Nephron (organoid): ENCODE data around the gene GPR152.
A peak's percentile ranks its signal among the peaks of the same experiment; 100 is the strongest.
"Not testable (repeated sequence)": the region's sequence is repeated elsewhere in the genome, so short reads cannot be mapped to it uniquely, and the experiment has no call there.

Source experiments
- H3K27ac Mint-ChIP-seq, 3 experiments: 2 replicates each; pipeline ENCODE4 v1.8.0; 2020; ENCODE audit warnings: mixed read lengths in 3 of 3, mild to moderate bottlenecking in 2 of 3, moderate library complexity in 1 of 3
- H3K27me3 Mint-ChIP-seq: 2 replicates; pipeline ENCODE4 v1.8.0; 2021; ENCODE audit warnings: low read depth, mild to moderate bottlenecking, moderate library complexity, mixed read lengths
- H3K36me3 Mint-ChIP-seq: 2 replicates; pipeline ENCODE4 v1.8.0; 2020; ENCODE audit warnings: low read depth, mixed read lengths
- H3K4me1 Mint-ChIP-seq: 2 replicates; pipeline ENCODE4 v1.8.0; 2020; ENCODE audit warnings: mixed read lengths
- H3K4me3 Mint-ChIP-seq, 3 experiments: 2 replicates each; pipeline ENCODE4 v1.8.0; 2020; ENCODE audit warnings: mild to moderate bottlenecking in 3 of 3, mixed read lengths in 3 of 3, moderate library complexity in 2 of 3
- H3K9me3 Mint-ChIP-seq: 2 replicates; pipeline ENCODE4 v1.8.0; 2020; ENCODE audit warnings: mixed read lengths
- TF ChIP-seq, protein P1 (sequence below), 3 experiments: fragments of 200-600 bp; sonication (generic); IDR thresholded peaks; one replicate each; pipeline ENCODE4 v1.5.0; 2021; ENCODE audit warnings: antibody characterized with exemption in 3 of 3; ENCODE audit not compliant: unreplicated experiment in 3 of 3

Gene GPR152

GRCh38 chr11:67431346-67432249, 20.9 kb downstream of the GPR152 start:
- Mint-ChIP-seq H3K4me3 (peak overlapping the region; percentile 50 to 70 (median 66)), H3K4me1 (peaks cover 10% of the 10 kb centered on the region), H3K36me3 (peaks cover 13% of the 10 kb centered on the region), H3K9me3 (no peaks in the 10 kb centered on the region), H3K27me3 (no peaks in the 10 kb centered on the region), H3K27ac (peak overlapping the region in 1 of 3 experiments; percentile 10)
- TF ChIP-seq, protein P1, sequence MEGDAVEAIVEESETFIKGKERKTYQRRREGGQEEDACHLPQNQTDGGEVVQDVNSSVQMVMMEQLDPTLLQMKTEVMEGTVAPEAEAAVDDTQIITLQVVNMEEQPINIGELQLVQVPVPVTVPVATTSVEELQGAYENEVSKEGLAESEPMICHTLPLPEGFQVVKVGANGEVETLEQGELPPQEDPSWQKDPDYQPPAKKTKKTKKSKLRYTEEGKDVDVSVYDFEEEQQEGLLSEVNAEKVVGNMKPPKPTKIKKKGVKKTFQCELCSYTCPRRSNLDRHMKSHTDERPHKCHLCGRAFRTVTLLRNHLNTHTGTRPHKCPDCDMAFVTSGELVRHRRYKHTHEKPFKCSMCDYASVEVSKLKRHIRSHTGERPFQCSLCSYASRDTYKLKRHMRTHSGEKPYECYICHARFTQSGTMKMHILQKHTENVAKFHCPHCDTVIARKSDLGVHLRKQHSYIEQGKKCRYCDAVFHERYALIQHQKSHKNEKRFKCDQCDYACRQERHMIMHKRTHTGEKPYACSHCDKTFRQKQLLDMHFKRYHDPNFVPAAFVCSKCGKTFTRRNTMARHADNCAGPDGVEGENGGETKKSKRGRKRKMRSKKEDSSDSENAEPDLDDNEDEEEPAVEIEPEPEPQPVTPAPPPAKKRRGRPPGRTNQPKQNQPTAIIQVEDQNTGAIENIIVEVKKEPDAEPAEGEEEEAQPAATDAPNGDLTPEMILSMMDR (IDR thresholded peaks at IDR 0.05; ENCODE audit: unreplicated experiment in 3 of 3): no peak

DNA sequence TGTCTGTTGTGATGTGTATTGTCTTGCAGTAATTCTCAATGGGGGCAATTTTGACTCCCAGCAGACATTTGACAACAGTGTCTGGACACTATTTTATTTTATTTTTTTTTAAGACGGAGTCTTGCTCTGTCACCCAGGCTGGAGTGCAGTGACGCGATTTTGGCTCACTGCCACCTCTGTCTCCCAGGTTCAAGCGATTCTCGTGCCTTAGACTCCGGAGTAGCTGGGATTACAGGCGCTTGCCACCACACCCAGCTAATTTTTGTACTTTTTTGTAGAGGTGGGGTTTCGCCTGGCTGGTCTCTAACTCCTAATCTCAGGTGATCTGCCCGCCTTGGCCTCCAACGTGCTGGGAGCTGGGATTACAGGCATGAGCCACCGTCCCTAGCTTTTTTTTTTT, 22.8 kb downstream of the GPR152 start:
- Mint-ChIP-seq H3K36me3 (peaks cover 11% of the 10 kb centered on the region), H3K4me1 (peaks cover 7% of the 10 kb centered on the region), H3K9me3 (no peaks in the 10 kb centered on the region), H3K4me3 (peak overlapping the region; percentile 90 to 96 (median 95)), H3K27me3 (no peaks in the 10 kb centered on the region), H3K27ac (no peak overlapping the region)
- TF ChIP-seq, protein P1 (IDR thresholded peaks at IDR 0.05; ENCODE audit: unreplicated experiment in 3 of 3): no peak

DNA sequence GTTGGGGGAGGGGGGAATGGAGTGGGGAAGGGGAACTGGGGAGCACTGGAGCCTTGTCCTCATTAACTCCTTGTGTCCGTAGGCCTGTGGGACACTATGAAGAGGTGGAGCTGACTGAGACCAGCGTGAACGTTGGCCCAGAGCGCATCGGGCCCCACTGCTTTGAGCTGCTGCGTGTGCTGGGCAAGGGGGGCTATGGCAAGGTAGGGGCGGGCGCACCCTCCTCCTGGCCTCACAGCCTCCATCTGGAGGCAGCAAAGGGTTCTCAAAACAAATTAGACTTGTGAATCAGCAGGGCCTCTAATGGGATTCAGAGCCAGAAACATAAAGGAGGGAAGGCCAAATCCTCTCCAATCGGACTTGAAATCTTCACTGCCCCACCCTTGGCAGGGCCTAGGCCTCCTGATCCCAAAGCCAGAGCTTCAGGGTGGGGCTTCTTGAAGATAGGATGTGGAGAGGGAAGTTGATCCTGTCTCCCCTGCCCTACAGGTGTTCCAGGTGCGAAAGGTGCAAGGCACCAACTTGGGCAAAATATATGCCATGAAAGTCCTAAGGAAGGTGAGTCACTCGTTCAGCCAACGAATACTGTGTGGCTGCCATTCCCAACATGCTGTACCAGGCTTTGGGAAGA, 23.4 kb downstream of the GPR152 start:
- peaks cover 7% of the 10 kb centered on the region for H3K4me1 Mint-ChIP-seq
- H3K36me3 Mint-ChIP-seq: peaks cover 11% of the 10 kb centered on the region
- no peaks in the 10 kb centered on the region for H3K27me3 Mint-ChIP-seq
- peak overlapping the region in 2 of 3 experiments; percentile 82 to 98 for H3K27ac Mint-ChIP-seq
- TF ChIP-seq, protein P1 (IDR thresholded peaks at IDR 0.05; ENCODE audit: unreplicated experiment in 3 of 3): no peak
- no peaks in the 10 kb centered on the region for H3K9me3 Mint-ChIP-seq
- H3K4me3 Mint-ChIP-seq: peak overlapping the region; percentile 90 to 96 (median 95)

GRCh38 chr11:67428052-67429001, 24.2 kb downstream of the GPR152 start, which contains the start of gene RPS6KB2:
TSS of gene RPS6KB2 (plus strand) at chr11:67428494. CDS start at chr11:67428546, 52 bp downstream.
- Mint-ChIP-seq H3K27ac (peak within 1 kb of the TSS; percentile 92 to 98 (median 94)), H3K9me3 (no peaks in the 10 kb centered on the region), H3K4me1 (peaks cover 7% of the 10 kb centered on the region), H3K36me3 (peaks cover 11% of the 10 kb centered on the region), H3K27me3 (no peaks in the 10 kb centered on the region), H3K4me3 (peak within 1 kb of the TSS; percentile 90 to 96 (median 95))
- TF ChIP-seq, protein P1 (IDR thresholded peaks at IDR 0.05; ENCODE audit: unreplicated experiment in 3 of 3): no peak

DNA sequence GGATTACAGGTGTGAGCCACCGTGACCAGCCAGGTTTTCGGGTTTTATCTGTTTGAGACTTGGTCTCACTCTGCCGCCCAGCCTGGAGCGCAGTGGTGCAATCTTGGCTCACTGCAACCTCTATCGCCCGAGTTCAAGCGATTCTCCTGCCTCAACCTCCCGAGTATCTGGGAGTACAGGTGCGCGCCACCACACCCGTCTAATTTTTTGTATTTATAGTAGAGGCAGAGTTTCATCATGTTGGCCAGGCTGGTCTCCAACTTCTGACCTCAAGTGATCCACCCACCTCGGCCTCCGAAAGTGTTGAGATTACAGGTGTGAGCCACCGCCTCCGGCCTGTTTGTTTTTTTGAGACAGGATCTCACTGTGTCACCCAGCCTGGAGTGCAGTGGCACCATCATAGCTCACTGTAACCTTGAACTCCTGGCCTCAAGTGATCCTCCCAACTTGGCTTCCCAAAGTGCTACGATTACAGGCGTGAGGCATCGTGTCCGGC, 25.1 kb downstream of the GPR152 start:
- not testable (repeated sequence) for H3K36me3 Mint-ChIP-seq, H3K27me3 Mint-ChIP-seq, H3K9me3 Mint-ChIP-seq, H3K4me1 Mint-ChIP-seq
- Mint-ChIP-seq H3K4me3 (peak overlapping the region; percentile 90 to 96 (median 95)), H3K27ac (peak overlapping the region; percentile 92 to 98 (median 94))
